B cell (primary cell): ENCODE measurements around the gene STAM. TPM values are rescaled to one million over a fixed set of nuclear protein-coding genes. Genes with fewer than 3 reads are reported as not detected.

Experiments used
- ATAC-seq: fragments of 200-7000 bp; cut with Tn5 transposase; one replicate; pipeline ENCODE4 v1.10.0; 2021; ENCODE audit warnings: low read depth, mild to moderate bottlenecking, moderate number of reproducible peaks, moderate library complexity
- CTCF ChIA-PET: fragments of 350-600 bp; sonication (Branson Sonifier 250); formaldehyde crosslinking; loops from one replicate; lab custom pipeline; 2021; ENCODE audit warnings: antibody characterized with exemption, inconsistent platforms; lab: Charles Lee
- POLR2A ChIA-PET: fragments of 350-600 bp; sonication (Branson Sonifier 250); formaldehyde crosslinking; loops from one replicate; lab custom pipeline; 2021; ENCODE audit warnings: antibody characterized with exemption; lab: Charles Lee
- DNase-seq: peaks from one replicate; pipeline ENCODE4 v3.0.0; 2013
- H2AFZ ChIP-seq: 2 replicates; pipeline ENCODE4 v1.6.1; 2012; ENCODE audit warnings: mild to moderate bottlenecking, low read depth, low read length; ENCODE audit not compliant: insufficient read depth, poor library complexity, severe bottlenecking
- H3K27ac ChIP-seq, 2 donors: 1 replicate in 1 of 2; 2 replicates in 1 of 2; pipeline ENCODE4 v1.5.1; 2012 to 2013; ENCODE audit warnings: low read length in 2 of 2, mild to moderate bottlenecking in 2 of 2, moderate library complexity in 1 of 2
- H3K27me3 ChIP-seq, 4 experiments: fragments of 200-600 bp in 1 of 4; sonication (generic) in 1 of 4; replicated peaks in 1 of 4; 1 replicate in 2 of 4; 2 replicates in 2 of 4; pipeline versions ENCODE4 v1.6.1 to v1.7.0; 2013 to 2016; ENCODE audit warnings: low read length in 3 of 4, mild to moderate bottlenecking in 2 of 4, mixed read lengths in 1 of 4, moderate library complexity in 1 of 4; ENCODE audit not compliant: insufficient read depth in 4 of 4, control insufficient read depth in 3 of 4; ENCODE audit errors: control extremely low read depth in 1 of 4
- H3K36me3 ChIP-seq, 2 experiments: replicated peaks in 1 of 2; 1 replicate in 1 of 2; 2 replicates in 1 of 2; pipeline versions ENCODE4 v1.6.1 to v1.7.1; 2013; ENCODE audit warnings: low read length in 1 of 2; ENCODE audit not compliant: insufficient read depth in 2 of 2, control insufficient read depth in 1 of 2; ENCODE audit errors: control extremely low read depth in 1 of 2, extremely low read depth in 1 of 2
- H3K4me1 ChIP-seq, 2 donors: fragments of 200-600 bp in 1 of 2; sonication (generic) in 1 of 2; 1 replicate in 1 of 2; 2 replicates in 1 of 2; pipeline versions ENCODE4 v1.5.1 to v1.6.1; 2013 to 2017; ENCODE audit warnings: low read length in 2 of 2; ENCODE audit not compliant: control insufficient read depth in 2 of 2, insufficient read depth in 2 of 2
- H3K4me2 ChIP-seq: replicated peaks from 2 replicates; pipeline ENCODE3; 2012; ENCODE audit warnings: mild to moderate bottlenecking, low read depth, low read length; ENCODE audit not compliant: poor library complexity, severe bottlenecking
- H3K4me3 ChIP-seq, 5 experiments: fragments of 200-600 bp in 1 of 5; sonication (generic) in 1 of 5; 1 replicate in 3 of 5; 2 replicates in 2 of 5; pipeline versions ENCODE4 v1.5.1 to v1.7.0; 2011 to 2016; ENCODE audit warnings: low read length in 4 of 5, mild to moderate bottlenecking in 4 of 5, low read depth in 2 of 5, control low read depth in 1 of 5, moderate library complexity in 1 of 5; ENCODE audit not compliant: insufficient read depth in 1 of 5; ENCODE audit errors: control extremely low read depth in 1 of 5, extremely low read depth in 1 of 5
- H3K79me2 ChIP-seq: fragments of 200-600 bp; sonication (generic); one replicate; pipeline ENCODE4 v1.6.0; 2016; ENCODE audit warnings: low read length; ENCODE audit not compliant: control insufficient read depth, insufficient read depth
- H3K9ac ChIP-seq: fragments of 200-600 bp; sonication (generic); 2 replicates; pipeline ENCODE4 v1.6.1; 2017; ENCODE audit warnings: mild to moderate bottlenecking, low read length, moderate library complexity
- H3K9me3 ChIP-seq, 3 donors: one replicate each; pipeline versions ENCODE4 v1.6.1 to v1.7.1; 2013; ENCODE audit warnings: low read length in 2 of 3; ENCODE audit not compliant: control insufficient read depth in 2 of 3, insufficient read depth in 1 of 3; ENCODE audit errors: control extremely low read depth in 1 of 3
- H4K20me1 ChIP-seq: 2 replicates; pipeline ENCODE4 v1.6.0; 2012; ENCODE audit warnings: mild to moderate bottlenecking, low read length; ENCODE audit not compliant: insufficient read depth, control insufficient read depth, poor library complexity, severe bottlenecking
- H3K27ac Mint-ChIP-seq: one replicate; pipeline ENCODE4 v1.8.0; 2021; ENCODE audit warnings: mixed read lengths
- H3K27me3 Mint-ChIP-seq: one replicate; pipeline ENCODE4 v1.8.0; 2021; ENCODE audit warnings: mixed read lengths
- H3K4me1 Mint-ChIP-seq: one replicate; pipeline ENCODE4 v1.8.0; 2021; ENCODE audit warnings: mixed read lengths
- H3K4me3 Mint-ChIP-seq: one replicate; pipeline ENCODE4 v1.8.0; 2021; ENCODE audit warnings: mixed read lengths
- H3K9me3 Mint-ChIP-seq: one replicate; pipeline ENCODE4 v1.8.0; 2022; ENCODE audit warnings: mixed read lengths; ENCODE audit not compliant: insufficient read depth
- EZH2 ChIP-seq: IDR thresholded peaks from 2 replicates; pipeline ENCODE4 v1.6.1; 2012; ENCODE audit warnings: borderline replicate concordance, low read depth, mild to moderate bottlenecking, moderate library complexity, low read length; ENCODE audit not compliant: insufficient read depth, poor library complexity, severe bottlenecking
- WGBS: methylation state at CpG from one replicate; pipeline ENCODE4 v1.1.5; 2013; ENCODE audit warnings: missing lambda C conversion rate; ENCODE audit not compliant: insufficient coverage; 5-methylcytosine and 5-hydroxymethylcytosine counted together
- intact Hi-C: fragments of 100-400 bp; cut with micrococcal nuclease; formaldehyde crosslinking; loops from one replicate; pipeline ENCODE4 v1.10.0; 2022
- polyA plus RNA-seq: library from polyadenylated mRNA; depleted of rRNA; stranded (reverse); fragments of >200 nt; gene quantifications from 2 replicates; pipeline ENCODE4 v1.2.3, GENCODE V29; 2012
- small RNA-seq: library from RNA; depleted of rRNA; stranded (forward); fragments of <200 nt; gene quantifications from one replicate; pipeline ENCODE3, GENCODE V24; 2012; ENCODE audit warnings: low replicate concordance, low read depth; ENCODE audit not compliant: insufficient read length
- total RNA-seq, 2 donors: library from RNA; stranded (reverse); fragments of 120-200 nt in 1 of 2; gene quantifications; 1 replicate in 1 of 2; 2 replicates in 1 of 2; pipeline versions ENCODE4 v1.2.3 to v1.2.4, GENCODE V29; 2013 to 2022
- TF ChIP-seq, protein P1 (sequence below): fragments of 200-600 bp; IDR thresholded peaks from one replicate; pipeline ENCODE4 v1.8.0; 2022; ENCODE audit warnings: antibody characterized with exemption, mild to moderate bottlenecking

Gene STAM
- total and polyA plus RNA-seq, 2 donors (not counting 1 experiment from before 2014, with no cell fraction given): 9.1 to 35.1 TPM

DNA sequence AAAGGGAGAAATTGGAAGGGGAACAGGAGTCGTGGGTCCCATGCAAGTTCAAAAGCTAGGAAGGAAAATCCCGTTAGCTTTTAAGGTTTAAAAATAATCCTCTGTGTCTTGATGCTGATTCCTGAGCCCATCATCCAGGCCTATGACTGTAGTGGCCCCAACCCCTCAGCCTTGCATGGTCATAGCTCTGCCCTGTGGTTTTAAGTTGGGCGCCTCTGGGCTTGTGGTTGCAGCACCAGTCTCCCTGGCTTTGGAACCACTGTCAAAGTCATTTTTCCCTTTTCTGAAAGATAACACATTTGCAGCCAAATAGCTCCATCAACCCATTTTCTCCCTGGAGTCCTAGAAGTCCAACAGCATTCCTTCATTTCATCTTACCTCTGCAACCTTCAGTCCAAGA is 121.7 kb downstream of the STAM start:
- H3K4me3 Mint-ChIP-seq: no peak overlapping the region
- Histone ChIP-seq H3K27me3 (no peaks in the 10 kb centered on the region), H3K9ac (no peak overlapping the region), H3K9me3 (peaks cover 0 to 3% (median 0%) of the 10 kb centered on the region in 3 donors), H3K4me1 (no peaks in the 10 kb centered on the region), H3K36me3 (no peaks in the 10 kb centered on the region), H3K4me2 (no peak overlapping the region), H3K79me2 (no peaks in the 10 kb centered on the region), H3K4me3 (no peak overlapping the region), H4K20me1 (no peaks in the 10 kb centered on the region), H2AFZ (no peak overlapping the region), H3K27ac (no peak overlapping the region)
- ATAC-seq (no peak), DNase-seq (no peak)
- no peak for TF ChIP-seq EZH2
- TF ChIP-seq, protein P1, sequence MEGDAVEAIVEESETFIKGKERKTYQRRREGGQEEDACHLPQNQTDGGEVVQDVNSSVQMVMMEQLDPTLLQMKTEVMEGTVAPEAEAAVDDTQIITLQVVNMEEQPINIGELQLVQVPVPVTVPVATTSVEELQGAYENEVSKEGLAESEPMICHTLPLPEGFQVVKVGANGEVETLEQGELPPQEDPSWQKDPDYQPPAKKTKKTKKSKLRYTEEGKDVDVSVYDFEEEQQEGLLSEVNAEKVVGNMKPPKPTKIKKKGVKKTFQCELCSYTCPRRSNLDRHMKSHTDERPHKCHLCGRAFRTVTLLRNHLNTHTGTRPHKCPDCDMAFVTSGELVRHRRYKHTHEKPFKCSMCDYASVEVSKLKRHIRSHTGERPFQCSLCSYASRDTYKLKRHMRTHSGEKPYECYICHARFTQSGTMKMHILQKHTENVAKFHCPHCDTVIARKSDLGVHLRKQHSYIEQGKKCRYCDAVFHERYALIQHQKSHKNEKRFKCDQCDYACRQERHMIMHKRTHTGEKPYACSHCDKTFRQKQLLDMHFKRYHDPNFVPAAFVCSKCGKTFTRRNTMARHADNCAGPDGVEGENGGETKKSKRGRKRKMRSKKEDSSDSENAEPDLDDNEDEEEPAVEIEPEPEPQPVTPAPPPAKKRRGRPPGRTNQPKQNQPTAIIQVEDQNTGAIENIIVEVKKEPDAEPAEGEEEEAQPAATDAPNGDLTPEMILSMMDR: no peak
- POLR2A ChIA-PET: no interaction called here
- CTCF ChIA-PET: no interaction called here
- peaks cover 8% of the 10 kb centered on the region for H3K9me3 Mint-ChIP-seq
- H3K27ac Mint-ChIP-seq: no peak overlapping the region
- 100% methylated on average over 1 of the region's 3 CpGs for WGBS
- H3K27me3 Mint-ChIP-seq: peaks cover 12% of the 10 kb centered on the region
- intact Hi-C loops: no loop called here
- no peaks in the 10 kb centered on the region for H3K4me1 Mint-ChIP-seq

Small RNAs within 50 kb of the gene (small RNA-seq; reads per million reads assigned to genes)
- not detected for gene AC069542.2

Other genes with a start within 250 kb of the STAM start
- not detected in 2 replicates for gene ST8SIA6, start 189.6 kb upstream of the STAM start, total RNA-seq
- gene ST8SIA6, start 189.6 kb upstream of the STAM start, polyA plus RNA-seq: 0.04 TPM in 1 of 2 replicates, not detected in the other
- 1.1 and 1.6 TPM in 2 replicates for gene HACD1, start 26.8 kb upstream of the STAM start, total RNA-seq
- 0.12 TPM in 1 of 2 replicates, not detected in the other for gene HACD1, start 26.8 kb upstream of the STAM start, polyA plus RNA-seq
- 0.27 and 0.34 TPM in 2 replicates for gene TMEM236, start 108.0 kb downstream of the STAM start, total RNA-seq
- gene TMEM236, start 108.0 kb downstream of the STAM start, polyA plus RNA-seq: 0.03 and 0.09 TPM in 2 replicates
- gene MRC1, start 165.2 kb downstream of the STAM start, total RNA-seq: 0.12 and 0.44 TPM in 2 replicates
- gene MRC1, start 165.2 kb downstream of the STAM start, polyA plus RNA-seq: not detected in 2 replicates